GM13976 (cell line): Measurements from ENCODE around the gene PCDHGA8.
"Not testable (repeated sequence)": the region's sequence is repeated elsewhere in the genome, so short reads cannot be mapped to it uniquely, and the experiment has no call there.

ENCODE experiments used
- DNase-seq: peaks from one replicate; pipeline ENCODE4 v3.0.0; 2012; ENCODE audit warnings: low spot score
- in situ Hi-C: fragments of 300-500 bp; cut with MboI; formaldehyde crosslinking; loops from one replicate; pipeline ENCODE4 v1.12.0; 2022; ENCODE audit warnings: low sequenced_read_pairs, mixed read lengths, inconsistent platforms; ENCODE audit not compliant: unreplicated experiment
- TF ChIP-seq, protein P1 (sequence below): IDR thresholded peaks from 2 replicates; pipeline ENCODE4 v1.5.1; 2012; ENCODE audit warnings: borderline replicate concordance, mild to moderate bottlenecking; ENCODE audit not compliant: insufficient read depth; ENCODE audit errors: extremely low read depth, missing control alignments, control extremely low read depth

The PCDHGA8 gene

DNA sequence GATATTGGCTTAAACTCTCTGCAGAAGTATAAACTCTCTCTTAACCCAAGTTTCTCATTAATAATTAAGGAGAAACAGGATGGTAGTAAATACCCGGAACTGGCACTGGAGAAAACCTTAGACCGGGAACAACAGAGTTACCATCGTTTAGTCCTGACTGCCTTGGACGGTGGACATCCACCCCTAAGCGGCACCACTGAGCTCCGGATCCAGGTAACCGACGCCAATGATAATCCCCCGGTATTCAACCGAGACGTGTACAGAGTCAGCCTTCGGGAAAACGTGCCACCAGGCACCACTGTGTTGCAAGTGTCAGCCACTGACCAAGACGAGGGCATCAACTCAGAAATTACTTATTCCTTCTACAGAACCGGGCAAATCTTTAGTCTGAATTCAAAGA, 6.2 kb downstream of the PCDHGA8 start:
- no peak for DNase-seq
- TF ChIP-seq, protein P1, sequence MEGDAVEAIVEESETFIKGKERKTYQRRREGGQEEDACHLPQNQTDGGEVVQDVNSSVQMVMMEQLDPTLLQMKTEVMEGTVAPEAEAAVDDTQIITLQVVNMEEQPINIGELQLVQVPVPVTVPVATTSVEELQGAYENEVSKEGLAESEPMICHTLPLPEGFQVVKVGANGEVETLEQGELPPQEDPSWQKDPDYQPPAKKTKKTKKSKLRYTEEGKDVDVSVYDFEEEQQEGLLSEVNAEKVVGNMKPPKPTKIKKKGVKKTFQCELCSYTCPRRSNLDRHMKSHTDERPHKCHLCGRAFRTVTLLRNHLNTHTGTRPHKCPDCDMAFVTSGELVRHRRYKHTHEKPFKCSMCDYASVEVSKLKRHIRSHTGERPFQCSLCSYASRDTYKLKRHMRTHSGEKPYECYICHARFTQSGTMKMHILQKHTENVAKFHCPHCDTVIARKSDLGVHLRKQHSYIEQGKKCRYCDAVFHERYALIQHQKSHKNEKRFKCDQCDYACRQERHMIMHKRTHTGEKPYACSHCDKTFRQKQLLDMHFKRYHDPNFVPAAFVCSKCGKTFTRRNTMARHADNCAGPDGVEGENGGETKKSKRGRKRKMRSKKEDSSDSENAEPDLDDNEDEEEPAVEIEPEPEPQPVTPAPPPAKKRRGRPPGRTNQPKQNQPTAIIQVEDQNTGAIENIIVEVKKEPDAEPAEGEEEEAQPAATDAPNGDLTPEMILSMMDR = no peak
- in situ Hi-C loops = no loop called here

DNA sequence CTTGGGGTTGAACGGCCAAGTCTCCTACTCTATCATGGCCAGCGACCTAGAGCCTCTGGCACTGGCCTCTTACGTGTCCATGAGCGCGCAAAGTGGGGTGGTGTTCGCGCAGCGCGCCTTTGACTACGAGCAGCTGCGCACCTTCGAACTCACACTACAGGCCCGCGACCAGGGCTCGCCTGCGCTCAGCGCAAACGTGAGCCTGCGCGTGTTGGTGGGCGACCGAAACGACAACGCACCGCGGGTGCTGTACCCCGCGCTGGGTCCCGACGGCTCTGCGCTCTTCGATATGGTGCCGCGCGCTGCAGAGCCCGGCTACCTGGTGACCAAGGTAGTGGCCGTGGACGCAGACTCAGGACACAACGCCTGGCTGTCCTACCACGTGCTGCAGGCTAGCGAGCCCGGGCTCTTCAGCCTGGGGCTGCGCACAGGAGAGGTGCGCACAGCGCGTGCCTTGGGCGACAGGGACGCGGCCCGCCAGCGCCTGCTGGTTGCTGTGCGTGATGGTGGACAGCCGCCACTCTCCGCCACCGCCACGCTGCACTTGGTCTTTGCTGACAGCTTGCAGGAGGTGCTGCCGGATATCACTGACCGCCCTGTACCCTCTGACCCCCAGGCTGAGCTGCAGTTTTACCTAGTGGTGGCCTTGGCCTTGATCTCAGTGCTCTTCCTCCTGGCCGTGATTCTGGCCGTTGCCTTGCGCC, 7.3 kb downstream of the PCDHGA8 start:
- in situ Hi-C loops = no loop called here
- DNase-seq = no peak
- TF ChIP-seq, protein P1 = no peak

- TF ChIP-seq, protein P1 = peak; percentile 12
- in situ Hi-C loops = no loop called here
- DNase-seq = no peak
Observed at GRCh38 chr5:141402553-141403243, 10.3 kb downstream of the PCDHGA8 start, which contains the start of gene PCDHGA9. PCDHGA9 (plus strand) TSS chr5:141402778; CDS start chr5:141402953, 175 bp downstream.

GRCh38 chr5:141403387-141403786, 11.0 kb downstream of the PCDHGA8 start:
- in situ Hi-C loops = no loop called here
- DNase-seq = no peak
- TF ChIP-seq, protein P1 = no peak

GRCh38 chr5:141407790-141408505, 15.5 kb downstream of the PCDHGA8 start, which contains the start of gene PCDHGB6:
PCDHGB6 (plus strand) TSS chr5:141408021; CDS start chr5:141408203, 182 bp downstream.
- peak; percentile 62 for DNase-seq
- TF ChIP-seq, protein P1 = peak; percentile 48
- in situ Hi-C loops = not testable (repeated sequence)

GRCh38 chr5:141409598-141410306, 17.3 kb downstream of the PCDHGA8 start:
- no peak for DNase-seq
- TF ChIP-seq, protein P1 = no peak

More at GRCh38 chr5:141409598-141410306, 17.3 kb downstream of the PCDHGA8 start:
- in situ Hi-C loops = no loop called here
